ENCODE results near the gene BHLHE40. TPM values are rescaled to one million over a fixed set of nuclear protein-coding genes. Genes with fewer than 3 reads are reported as not detected.
A peak's percentile ranks its signal among the peaks of the same experiment; 100 is the strongest.

The BHLHE40 gene
- total and polyA plus RNA-seq, 2 of the 13 experiments (the other 11 are each of a cell fraction or from before 2014, with no cell fraction given), result 1.8 to 51.0 TPM

GRCh38 chr3:4986782-4987537, 7.7 kb downstream of the BHLHE40 start (continued):
- TF ChIP-seq TFDP1 (CRISPR knock-in tag; IDR thresholded peaks at IDR 0.05; ENCODE audit: borderline replicate concordance), result peak; percentile 90
- peak; percentile 95 for TF ChIP-seq PRDM10 (CRISPR knock-in tag; IDR thresholded peaks at IDR 0.05; ENCODE audit: low read depth)
- peak; percentile 70; the same call in 1 of the 2 replicates for TF ChIP-seq ZNF276 (CRISPR knock-in tag; IDR thresholded peaks at IDR 0.05; ENCODE audit: low read depth)
- peak; percentile 67; the same call in 1 of the 2 replicates for TF ChIP-seq GMEB2 (CRISPR knock-in tag; IDR thresholded peaks at IDR 0.05; ENCODE audit: low read depth)
- no peak; the same call in 1 of the 2 replicates for TF ChIP-seq ZNF674 (CRISPR knock-in tag; IDR thresholded peaks at IDR 0.05; ENCODE audit: low read depth)
- peak; percentile 89 for TF ChIP-seq ZNF709 (CRISPR knock-in tag; IDR thresholded peaks at IDR 0.05)
- no peak for TF ChIP-seq JUND (CRISPR knock-in tag; IDR thresholded peaks at IDR 0.05)
- peak; percentile 86 for TF ChIP-seq HNRNPUL1 (IDR thresholded peaks at IDR 0.05; ENCODE audit: low read depth, low read length)
- TF ChIP-seq ZBTB49 (CRISPR knock-in tag; IDR thresholded peaks at IDR 0.05; ENCODE audit: borderline replicate concordance), result 0 out of 2 replicates have a peak, but pooled peaks have one; percentile 53
- TF ChIP-seq E2F5 (CRISPR knock-in tag; conservative IDR thresholded peaks at IDR 0.05), result 0 out of 2 replicates have a peak, but pooled peaks have one; percentile 18
- TF ChIP-seq SSRP1 (CRISPR knock-in tag; IDR thresholded peaks at IDR 0.05), result no peak; the same call in 1 of the 2 replicates
- peak; percentile 63 for TF ChIP-seq CTCF (CRISPR knock-in tag; IDR thresholded peaks at IDR 0.05)
- TF ChIP-seq ZSCAN29 (CRISPR knock-in tag; conservative IDR thresholded peaks at IDR 0.05), result peak; percentile 91; the same call in 1 of the 2 replicates
